Suppressor macrophage treated with lipopolysaccharide for 4 hours (primary cell): ENCODE data around the gene SNX5.

ENCODE experiments used
- DNase-seq: peaks from one replicate; pipeline ENCODE4 v3.0.0-alpha.2; 2020

The SNX5 gene

GRCh38 chr20:17968366-17969277 lies at the start of gene SNX5, which contains the start of gene MGME1:
SNX5 (minus strand) TSS chr20:17968794; CDS start chr20:17968425, 369 bp downstream.
MGME1 (plus strand) TSS chr20:17969018; CDS start chr20:17969860, 842 bp downstream.
- peak; percentile 100 for DNase-seq

- DNase-seq, result no peak
Measured at GRCh38 chr20:18018100-18018499, 49.5 kb upstream of the SNX5 start.

DNA sequence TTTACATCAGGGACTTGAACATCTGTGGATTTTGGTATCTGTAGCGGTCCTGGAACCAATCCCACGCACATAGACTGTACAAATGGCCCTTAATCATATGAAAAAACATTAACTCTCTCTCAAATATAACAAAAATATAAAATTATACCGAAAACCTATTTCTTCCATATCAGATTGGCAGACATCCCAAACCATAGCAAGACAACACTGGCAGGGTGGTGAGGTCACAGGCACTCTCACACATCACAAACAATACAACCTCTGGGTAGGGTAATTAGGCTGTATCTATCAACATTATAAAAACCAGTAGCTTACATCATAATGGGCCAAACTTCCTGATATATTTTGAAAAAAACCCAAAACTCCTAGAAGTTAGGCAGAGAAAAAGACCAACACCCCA lies 48.2 kb upstream of the SNX5 start:
- DNase-seq, result no peak

- DNase-seq, result no peak
Measured at GRCh38 chr20:18014411-18014810, 45.8 kb upstream of the SNX5 start.

GRCh38 chr20:18012901-18013300 lies 44.3 kb upstream of the SNX5 start:
- DNase-seq, result no peak

DNA sequence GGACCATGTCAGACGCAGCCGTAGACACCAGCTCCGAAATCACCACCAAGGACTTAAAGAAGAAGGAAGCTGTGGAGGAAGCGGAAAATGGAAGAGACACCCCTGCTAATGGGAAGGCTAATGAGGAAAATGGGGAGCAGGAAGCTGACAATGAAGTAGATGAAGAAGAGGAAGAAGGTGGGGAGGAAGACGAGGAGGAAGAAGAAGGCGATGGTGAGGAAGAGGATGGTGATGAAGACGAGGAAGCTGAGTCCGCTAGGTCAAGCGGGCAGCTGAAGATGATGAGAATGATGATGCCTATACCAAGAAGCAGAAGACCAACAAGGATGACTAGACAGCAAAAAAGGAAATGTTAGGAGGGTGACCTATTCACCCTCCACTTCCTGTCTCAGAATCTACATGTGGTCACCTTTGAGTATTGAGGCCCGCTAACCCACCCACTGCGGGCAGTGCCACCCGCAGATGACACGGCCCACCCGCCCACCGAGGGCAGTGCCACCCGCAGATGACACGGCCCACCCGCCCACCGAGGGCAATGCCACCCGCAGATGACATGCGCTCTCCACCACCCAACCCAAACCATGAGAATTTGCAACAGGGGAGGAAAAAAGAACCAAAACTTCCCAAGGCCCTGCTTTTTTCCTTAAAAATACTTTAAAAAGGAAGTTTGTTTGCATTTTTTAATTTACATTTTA lies 43.5 kb upstream of the SNX5 start:
- DNase-seq, result no peak

DNA sequence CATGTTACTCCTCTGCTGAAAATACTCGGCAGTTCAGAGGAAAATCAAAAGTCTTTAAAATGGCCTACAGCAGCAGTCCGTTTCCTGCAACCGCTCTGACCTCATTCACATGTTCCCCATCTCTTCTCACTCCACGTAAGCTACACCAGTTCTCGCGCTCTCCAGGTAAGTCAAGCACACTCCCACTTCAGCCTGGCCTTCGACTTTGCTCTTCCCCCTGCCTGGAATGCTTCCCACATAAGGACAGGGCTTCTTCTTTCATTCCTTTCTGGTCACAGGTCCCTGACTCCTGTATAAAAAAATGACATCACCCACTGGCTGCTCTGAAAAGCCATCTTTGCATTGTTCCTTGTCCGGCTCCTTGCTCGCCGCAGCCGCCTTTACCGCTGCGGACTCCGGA lies 42.9 kb upstream of the SNX5 start:
- no peak for DNase-seq

GRCh38 chr20:18009116-18009515 lies 40.5 kb upstream of the SNX5 start:
- DNase-seq, result no peak

- DNase-seq, result no peak
Measured at GRCh38 chr20:18007534-18008292, 39.1 kb upstream of the SNX5 start.

GRCh38 chr20:18006684-18007083 lies 38.1 kb upstream of the SNX5 start:
- DNase-seq, result no peak

GRCh38 chr20:18005990-18006364 lies 37.4 kb upstream of the SNX5 start:
- DNase-seq, result no peak

GRCh38 chr20:18005170-18005989 lies 36.8 kb upstream of the SNX5 start:
- DNase-seq, result peak; percentile 13

- no peak for DNase-seq
Measured at GRCh38 chr20:18004384-18005031, 35.9 kb upstream of the SNX5 start.

DNA sequence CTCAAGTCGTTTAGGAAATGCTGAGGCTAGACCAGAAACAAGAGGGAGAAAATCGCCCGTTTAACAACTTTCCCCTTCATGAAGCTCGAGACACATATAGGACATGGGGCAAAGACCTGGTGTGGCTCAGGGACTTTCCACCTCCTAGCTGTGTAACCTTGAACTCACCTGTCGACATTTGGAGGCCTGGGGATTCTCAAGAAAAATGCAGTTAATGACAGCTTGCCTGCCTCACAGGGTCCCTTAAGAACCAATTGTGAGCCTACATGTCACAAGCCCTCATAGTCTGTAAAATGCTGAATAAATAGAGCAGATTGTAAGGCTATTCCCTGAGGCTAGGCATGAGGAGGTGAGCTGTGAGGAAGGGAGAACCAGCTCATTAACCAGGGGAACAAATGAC lies 35.3 kb upstream of the SNX5 start:
- no peak for DNase-seq

DNA sequence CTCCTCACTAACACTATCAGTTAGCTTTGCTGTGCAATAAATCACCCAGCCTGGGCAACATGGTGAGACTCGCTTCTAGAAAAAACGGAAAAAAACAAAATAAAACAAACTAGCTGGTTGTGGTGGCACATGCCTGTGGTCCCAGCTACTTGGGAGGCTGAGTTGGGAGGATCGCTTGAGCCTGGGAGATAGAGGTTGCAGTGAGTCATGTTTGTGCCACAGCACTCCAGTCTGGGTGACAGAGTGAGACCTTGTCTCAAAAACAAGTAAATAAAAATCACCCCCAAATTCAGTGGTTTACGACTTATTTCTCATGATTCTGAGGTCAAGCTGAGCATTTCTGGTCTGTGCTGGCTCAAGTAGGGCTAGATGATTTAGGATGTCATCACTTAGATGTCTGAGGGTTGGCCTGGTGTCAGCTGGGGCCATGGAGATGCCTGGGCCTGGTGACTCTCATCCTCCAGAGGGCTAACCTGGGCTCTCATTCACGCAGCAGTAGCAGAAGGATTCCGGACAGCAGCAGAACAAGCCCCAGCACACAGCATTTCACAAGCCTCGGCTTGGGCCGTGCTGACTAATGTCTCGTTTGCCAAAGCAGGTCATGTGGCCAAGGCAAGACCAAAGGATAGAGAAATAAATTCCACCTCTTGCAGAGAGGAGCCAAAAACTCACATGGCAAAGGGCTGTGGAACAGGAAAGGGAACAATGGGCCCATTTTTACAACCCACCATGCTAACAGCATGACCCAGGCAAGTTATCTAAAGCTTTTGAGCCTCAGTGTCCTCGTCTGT lies 32.7 kb upstream of the SNX5 start:
- peak; percentile 32 for DNase-seq

- DNase-seq, result no peak
Measured at GRCh38 chr20:17999566-17999965, 31.0 kb upstream of the SNX5 start.

- DNase-seq, result no peak
Measured at GRCh38 chr20:17998446-17998845, 29.9 kb upstream of the SNX5 start.

GRCh38 chr20:17995967-17996819 lies 27.6 kb upstream of the SNX5 start:
- peak; percentile 66 for DNase-seq

- no peak for DNase-seq
Measured at GRCh38 chr20:17993546-17993945, 25.0 kb upstream of the SNX5 start.
